Measurements from ENCODE around the gene BAHCC1.
A peak's percentile ranks its signal among the peaks of the same experiment; 100 is the strongest.
"Not testable (repeated sequence)": the region's sequence is repeated elsewhere in the genome, so short reads cannot be mapped to it uniquely, and the experiment has no call there.

Gene BAHCC1

DNA sequence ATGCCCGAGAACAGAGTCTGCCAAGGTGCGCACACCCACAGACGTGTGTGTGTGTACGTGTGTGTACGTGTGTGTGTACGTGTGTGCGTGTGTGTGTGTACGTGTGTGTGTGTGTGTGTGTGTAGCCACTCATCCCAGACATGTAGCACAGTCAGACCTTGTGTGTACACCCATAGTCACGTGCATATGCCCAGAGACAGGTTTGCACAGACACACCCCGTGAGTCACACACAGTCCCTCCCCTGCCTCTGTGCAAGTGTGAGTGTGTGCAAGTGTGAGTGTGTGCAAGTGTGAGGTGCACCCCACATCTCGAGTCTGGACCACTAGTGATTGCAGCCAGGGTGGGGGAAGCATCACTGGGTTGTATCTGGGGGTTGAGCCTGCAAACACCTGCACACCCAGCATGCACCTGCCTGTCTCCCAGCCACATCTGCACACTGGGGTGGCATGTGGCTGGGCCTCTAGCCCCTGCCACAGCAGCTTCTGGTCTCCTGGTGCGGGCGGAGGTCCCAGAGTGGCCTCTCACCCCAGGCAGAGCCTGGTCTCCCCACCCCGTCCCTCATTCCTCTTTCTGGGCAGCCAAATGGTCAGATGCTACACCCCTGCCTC, 23.6 kb downstream of the BAHCC1 start:
- in situ Hi-C loops (cut with HindIII; ENCODE audit: low pct_ligation_motif_present, low pct_unique_long_range_greater_than_20kb, low sequenced_read_pairs): no loop called here
- DNase-seq: no peak

DNA sequence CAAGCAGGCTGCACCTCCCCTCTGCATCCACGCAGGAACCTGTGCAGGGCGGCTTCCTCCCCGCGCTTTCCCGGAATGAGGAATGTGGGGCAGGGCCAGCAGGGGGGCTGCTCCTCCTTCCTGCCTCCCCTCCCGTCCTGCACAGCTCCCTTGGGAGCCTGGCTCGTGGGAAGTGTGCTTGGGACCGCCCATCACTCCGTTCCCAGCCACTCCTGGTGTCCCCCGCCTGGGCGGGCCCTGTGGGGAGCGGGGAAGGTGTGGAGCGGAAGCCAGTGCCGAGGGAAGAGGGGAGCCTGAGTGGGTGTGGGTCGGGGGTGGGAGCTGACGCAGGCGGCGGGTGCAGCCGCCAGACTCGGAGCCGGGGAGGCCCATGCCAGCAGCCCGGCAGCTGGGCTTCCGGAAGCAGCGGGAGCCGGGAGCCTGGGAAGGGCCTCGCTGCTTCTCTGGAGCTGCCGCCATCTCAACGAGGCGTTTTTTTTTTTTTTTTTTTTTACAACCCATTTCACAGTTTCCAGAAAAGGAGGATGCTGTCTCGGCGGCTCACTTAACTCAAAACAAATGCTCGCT, 24.1 kb downstream of the BAHCC1 start:
- peak; percentile 91 for DNase-seq
- in situ Hi-C loops (cut with HindIII; ENCODE audit: low pct_ligation_motif_present, low pct_unique_long_range_greater_than_20kb, low sequenced_read_pairs): no loop called here

DNA sequence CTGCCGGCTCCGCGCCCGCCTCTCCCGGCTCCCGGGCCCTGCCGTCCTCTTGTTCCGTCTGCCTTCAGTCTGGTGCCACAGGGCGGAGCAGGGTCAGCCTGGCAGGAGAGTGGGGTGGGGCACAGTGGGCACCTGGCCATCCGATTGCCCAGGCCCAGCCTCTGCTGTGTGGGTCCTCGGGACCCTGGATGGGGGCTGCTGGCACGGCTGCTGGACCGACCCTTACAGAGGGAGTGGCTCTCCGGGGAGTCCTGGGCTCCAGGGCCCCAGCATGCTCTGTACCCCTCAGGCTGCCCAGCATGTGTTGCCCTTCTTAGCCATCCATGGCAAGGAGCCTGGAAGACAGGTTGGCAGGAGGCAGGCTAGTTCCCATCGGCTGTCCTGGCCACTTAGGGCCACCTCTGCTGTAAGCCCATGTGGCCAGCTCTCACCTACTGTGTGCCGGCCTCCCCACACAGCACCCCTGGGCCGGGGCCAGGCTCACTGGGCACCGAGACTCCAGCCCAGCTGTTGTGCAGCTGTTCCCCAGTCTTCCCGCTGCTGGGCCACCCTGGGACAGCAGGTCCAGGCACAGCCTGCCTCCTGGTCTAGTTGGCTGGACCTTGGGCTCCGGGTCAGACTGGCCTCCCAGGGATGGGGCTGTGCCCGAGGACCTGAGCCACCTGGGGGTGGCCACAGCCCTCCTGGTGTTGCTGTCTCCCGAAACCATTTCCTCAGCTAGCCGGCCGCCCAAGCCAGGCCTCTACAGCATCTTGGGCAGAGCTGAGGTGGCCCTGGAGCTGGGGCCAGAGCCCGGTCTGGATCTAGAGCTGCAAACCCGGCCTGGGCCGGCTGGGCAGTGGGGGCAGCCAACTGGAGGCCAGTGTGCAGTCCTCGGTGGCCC, 24.9 kb downstream of the BAHCC1 start:
- in situ Hi-C loops (cut with HindIII; ENCODE audit: low pct_ligation_motif_present, low pct_unique_long_range_greater_than_20kb, low sequenced_read_pairs): no loop called here
- no peak for DNase-seq

DNA sequence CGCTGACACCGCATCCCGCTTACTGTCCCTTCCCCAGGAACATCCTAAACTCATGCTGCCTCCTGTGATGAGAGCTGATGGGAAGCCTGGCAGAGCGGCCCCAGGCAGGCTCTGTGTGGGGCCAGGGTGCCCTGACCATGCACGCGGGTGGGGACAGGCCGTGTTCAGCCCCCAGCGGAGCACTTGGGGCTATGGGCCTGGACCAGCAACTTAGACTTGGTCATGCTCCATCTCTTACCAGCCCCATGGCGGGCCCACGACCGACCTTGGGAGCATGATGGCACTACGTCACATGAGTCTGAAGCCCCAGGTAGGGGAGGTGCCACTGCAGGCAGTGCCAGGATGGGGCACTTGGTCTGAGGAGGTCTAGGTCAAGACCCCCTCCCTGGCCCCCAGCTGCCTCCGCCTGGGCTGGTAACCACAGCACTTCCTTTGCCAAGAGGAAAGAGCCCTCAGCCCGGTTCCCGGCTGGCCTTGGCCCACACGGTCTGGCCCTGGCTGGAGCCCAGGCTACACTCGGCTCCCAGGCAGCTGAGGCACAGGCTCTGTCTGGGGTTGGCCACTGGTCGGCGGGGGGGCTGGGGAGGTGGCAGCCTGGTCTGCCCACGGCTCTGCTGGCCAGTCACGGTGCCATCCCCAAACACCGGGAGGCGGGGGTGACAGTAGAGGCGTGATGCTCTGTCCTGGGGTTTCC, 25.7 kb downstream of the BAHCC1 start:
- DNase-seq: no peak
- in situ Hi-C loops (cut with HindIII; ENCODE audit: low pct_ligation_motif_present, low pct_unique_long_range_greater_than_20kb, low sequenced_read_pairs): no loop called here

DNA sequence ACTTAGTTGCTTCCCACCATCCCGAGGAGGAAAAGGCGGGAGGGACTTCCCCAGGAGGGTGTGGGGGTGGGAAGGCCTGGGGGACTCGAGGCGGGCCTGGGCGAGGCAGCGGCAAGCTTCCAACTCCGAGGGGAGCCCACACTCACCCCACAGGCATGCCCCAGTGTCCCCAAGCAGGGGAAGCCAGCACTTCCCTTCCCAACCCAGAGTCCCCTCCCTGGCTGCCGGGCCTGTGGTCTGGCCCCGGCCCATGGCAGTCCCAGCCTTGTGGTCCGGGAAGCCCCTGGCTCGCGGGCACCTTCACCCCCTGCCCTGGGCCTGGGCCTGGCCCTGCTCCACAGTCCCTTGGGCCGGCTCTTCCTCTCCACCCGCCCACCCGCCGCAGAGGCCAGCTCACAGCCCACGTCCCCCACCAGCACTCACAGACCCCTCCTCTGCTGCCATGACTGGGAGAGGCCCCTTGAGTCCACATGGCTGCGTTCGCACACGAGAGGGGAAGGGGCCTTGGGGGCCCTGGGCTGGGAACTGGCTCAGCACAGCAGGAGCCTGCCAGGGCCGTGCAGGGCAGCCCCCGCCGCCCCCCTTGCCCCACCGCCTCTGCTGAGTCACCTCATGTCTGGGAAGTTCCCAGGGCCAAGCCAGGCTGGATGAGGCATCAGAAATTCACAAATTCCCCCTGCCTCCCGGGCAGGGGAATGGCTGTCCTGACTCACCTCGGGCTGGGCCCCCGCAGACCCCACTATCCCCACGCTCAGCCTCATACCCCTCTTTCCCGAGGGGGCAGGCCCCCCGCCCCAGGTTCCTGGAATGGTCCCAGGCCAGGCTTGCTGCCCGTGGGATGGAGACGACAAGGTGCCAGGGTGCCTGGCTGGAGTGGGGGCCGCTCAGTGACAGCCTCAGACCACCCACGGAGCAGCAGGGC, 27.8 kb downstream of the BAHCC1 start:
- peak; percentile 93 for DNase-seq
- in situ Hi-C loops (cut with HindIII; ENCODE audit: low pct_ligation_motif_present, low pct_unique_long_range_greater_than_20kb, low sequenced_read_pairs): no loop called here

DNA sequence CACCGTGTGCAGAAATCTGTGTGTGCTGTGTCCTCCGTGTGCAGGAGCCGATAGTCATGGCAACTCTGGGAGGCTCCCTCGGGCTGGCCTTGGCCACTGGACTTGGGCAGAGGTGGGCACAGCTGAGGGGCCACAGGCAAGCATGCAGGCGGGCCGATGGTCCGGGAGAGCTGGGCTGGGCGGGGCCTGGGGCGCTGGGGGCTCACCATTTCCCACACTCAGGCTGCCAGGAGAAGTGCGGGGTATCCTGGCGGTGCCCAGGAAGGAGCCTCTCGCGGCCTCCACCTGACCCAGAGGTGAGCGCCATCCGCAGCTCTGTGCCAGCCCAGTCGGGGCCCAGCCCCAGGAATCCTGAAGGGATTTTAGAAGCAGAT, 28.4 kb downstream of the BAHCC1 start:
- in situ Hi-C loops (cut with HindIII; ENCODE audit: low pct_ligation_motif_present, low pct_unique_long_range_greater_than_20kb, low sequenced_read_pairs): no loop called here
- no peak for DNase-seq

DNA sequence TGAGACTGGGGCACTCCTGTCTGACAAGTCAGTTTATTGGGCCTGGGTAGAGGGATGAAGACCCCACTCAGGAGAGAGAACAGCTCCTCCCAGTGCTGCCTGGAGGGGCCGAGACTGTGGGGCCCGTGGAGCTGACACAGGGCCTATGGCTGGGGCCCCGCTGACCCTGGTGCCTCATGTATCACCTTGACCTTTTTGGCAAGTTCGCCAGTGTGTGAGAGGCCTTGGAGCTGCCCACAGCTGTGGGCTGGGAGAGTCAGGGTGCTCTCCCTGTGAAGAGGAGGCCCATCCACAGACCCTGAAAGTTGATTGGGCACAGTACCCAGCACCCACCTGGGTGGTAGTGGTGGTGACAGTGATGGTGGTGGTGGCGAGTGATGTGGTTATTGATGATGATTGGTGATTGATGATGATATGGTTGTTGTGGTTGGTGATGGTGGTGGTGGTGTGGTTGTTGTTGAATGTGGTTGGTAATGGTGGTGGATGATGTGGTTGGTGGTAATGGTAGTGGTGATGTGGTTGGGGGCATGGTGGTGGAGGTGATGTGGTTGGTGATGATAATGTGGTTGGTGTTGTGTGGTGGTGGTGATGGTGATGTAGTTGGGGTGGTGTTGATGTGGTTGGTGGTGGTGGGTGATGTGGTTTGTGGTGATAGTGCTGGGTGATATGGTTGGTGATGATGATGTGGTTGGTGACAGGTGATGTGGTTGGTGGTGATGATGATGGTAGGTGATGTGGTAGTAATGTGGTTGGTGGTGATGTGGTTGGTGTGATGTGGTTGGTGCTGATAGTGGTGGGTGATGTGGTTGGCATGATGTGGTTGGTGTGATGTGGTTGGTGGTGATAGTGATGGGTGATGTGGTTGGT, 29.1 kb downstream of the BAHCC1 start:
- no peak for DNase-seq
- in situ Hi-C loops (cut with HindIII; ENCODE audit: low pct_ligation_motif_present, low pct_unique_long_range_greater_than_20kb, low sequenced_read_pairs): no loop called here

DNA sequence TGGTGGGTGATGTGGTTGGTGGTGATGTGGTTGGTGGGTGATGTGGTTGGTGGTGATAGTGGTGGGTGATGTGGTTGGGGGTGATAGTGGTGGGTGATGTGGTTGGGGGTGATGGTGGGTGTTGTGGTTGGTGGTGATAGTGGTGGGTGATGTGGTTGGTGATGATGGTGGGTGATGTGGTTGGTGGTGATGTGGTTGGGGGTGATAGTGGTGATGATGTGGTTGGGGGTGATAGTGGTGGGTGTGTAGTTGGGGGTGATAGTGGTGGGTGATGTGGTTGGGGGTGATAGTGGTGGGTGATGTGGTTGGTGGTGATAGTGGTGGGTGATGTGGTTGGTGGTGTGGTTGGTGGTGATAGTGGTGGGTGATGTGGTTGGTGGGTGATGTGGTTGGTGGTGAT, 29.8 kb downstream of the BAHCC1 start:
- in situ Hi-C loops (cut with HindIII; ENCODE audit: low pct_ligation_motif_present, low pct_unique_long_range_greater_than_20kb, low sequenced_read_pairs); DNase-seq: not testable (repeated sequence)

DNA sequence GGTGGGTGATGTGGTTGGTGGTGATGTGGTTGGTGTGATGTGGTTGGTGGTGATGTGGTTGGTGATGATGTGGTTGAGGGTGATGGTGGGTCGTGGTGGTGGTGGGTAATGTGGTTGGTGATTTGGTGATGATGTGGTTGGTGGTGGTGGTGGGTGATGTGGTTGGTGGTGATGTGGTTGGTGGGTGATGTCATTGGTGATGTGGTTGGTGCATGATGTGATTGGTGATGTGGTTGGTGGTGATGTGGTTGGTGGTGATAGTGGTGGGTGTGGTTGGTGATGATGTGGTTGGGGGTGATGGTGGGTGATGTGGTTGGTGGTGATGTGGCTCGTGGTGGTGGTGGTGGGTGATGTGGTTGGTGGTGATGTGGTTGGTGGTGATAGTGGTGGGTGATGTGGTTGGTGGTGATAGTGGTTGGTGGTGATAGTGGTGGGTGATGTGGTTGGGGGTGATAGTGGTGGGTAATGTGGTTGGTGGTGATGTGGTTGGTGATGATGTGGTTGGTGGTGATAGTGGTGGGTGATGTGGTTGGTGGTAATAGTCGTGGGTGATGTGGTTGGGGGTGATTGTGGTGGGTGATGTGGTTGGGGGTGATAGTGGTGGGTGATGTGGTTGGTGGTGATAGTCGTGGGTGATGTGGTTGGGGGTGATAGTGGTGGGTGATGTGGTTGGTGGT, 30.6 kb downstream of the BAHCC1 start:
- in situ Hi-C loops (cut with HindIII; ENCODE audit: low pct_ligation_motif_present, low pct_unique_long_range_greater_than_20kb, low sequenced_read_pairs); DNase-seq: not testable (repeated sequence)

DNA sequence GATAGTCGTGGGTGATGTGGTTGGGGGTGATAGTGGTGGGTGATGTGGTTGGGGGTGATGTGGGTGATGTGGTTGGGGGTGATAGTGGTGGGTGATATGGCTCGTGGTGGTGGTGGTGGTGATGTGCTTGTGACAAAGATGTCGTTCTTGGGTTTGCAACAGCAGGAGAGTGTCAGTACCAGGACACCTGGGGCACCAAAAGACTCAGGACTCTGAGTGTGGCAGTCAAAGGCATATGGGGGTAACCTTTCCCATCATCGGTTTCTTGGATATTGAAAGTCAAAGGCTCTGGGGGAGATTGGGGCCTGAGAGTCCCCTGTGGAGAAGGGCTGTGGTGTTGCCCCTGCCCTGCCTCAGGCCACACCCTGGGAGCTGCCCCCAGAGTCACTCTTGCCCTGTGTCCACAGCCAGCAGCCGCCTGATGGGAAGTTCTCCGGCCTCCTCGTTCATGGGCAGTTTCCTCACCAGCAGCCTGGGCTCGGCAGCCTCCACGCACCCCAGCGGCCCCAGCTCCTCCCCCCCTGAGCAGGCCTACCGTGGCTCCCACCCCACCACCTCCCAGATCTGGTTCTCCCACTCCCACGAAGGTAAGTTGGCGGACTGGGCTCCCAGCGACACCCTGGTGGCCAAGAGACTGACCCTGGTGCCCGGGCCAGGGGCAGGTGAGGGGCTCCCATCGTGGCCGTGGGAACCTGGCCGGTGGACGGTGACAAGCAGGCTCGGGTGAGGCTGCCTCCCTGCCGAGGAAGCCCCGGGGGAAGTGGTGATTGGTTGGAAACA, 31.3 kb downstream of the BAHCC1 start:
- in situ Hi-C loops (cut with HindIII; ENCODE audit: low pct_ligation_motif_present, low pct_unique_long_range_greater_than_20kb, low sequenced_read_pairs): no loop called here
- DNase-seq: no peak

DNA sequence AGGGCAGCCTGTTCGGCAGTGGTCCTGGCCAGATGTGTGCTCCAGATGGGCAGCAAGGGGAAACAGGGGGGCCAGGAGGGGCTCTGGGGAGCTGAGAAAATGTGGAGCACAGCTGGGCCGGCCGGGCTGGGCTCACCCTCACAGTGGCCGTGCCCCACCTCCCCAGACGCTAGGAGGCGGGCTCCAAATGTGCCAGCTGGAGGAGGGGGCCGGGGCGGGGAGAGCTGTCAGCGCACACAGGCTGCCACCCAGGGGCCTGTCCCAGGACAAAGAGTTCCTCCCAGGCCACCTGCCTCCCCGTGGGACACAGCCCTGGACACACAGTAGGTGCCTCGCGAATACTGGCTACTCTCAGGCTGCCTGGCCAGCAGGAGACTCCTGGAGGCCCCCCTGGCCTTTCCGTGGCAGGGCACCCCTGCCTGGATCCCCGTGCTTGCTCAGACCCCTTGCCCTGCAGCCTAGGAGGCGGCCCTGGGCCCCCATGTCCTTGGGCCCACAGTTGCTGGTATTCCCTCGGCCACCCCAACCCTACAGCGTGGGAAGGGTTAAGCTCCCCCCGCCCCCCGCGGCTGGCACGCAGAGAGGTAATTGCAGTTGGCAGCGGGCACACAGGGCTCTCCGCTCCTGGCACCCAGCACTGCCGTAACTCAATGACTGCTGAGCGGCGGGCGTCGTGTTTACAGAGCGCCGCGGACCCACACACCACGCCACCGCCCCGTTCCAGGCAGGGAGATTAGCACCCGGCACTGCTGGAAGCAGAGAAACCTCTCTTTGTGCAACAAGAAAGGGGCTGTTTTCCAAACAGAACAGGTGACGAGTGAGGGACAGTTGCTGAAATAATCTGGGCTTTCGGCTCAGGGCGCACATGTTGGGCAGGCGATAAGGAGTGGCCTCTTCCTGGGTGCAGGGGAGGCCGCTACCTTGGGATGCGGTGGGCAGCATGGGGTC, 32.2 kb downstream of the BAHCC1 start:
- in situ Hi-C loops (cut with HindIII; ENCODE audit: low pct_ligation_motif_present, low pct_unique_long_range_greater_than_20kb, low sequenced_read_pairs): no loop called here
- no peak for DNase-seq

DNA sequence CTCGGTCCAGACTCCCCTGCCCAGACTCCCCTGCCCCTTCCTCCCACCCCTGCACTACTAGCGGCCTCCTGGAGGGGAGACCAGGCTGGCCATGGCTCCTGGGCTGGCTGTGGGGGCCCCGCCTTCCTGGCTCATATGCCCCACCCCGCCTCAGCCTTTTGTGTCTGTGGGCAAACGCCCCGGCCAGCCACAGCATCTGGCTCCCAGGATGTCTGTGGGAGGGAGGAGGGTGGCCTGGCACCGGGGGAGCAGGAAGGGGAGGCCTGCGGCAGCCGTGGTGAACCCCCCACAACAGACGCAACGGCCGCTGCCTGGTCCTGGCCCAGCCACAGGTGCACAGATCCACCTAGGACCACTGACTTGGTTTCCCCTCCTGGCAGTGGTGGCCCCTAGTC, 32.9 kb downstream of the BAHCC1 start:
- in situ Hi-C loops (cut with HindIII; ENCODE audit: low pct_ligation_motif_present, low pct_unique_long_range_greater_than_20kb, low sequenced_read_pairs): no loop called here

DNA sequence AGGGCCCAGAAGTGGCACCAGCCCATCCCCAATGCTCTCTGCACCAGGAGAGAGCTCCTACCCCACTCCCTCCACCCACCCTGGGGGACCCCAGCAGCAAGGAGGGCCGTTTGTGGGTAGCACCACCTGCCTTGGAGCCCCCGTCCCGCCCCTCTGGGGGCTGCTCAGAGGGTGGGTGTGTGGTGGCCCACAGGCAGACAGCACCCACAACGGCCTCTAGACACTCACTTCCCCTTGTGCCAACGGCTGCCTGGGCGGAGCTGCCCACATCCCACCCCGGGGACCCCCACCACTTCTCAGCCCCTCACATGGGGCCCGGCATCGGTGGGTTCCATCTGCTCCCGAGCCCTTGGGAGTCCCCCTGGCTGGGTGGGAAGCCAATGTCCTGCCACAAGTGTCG, 33.3 kb downstream of the BAHCC1 start:
- DNase-seq: no peak
- in situ Hi-C loops (cut with HindIII; ENCODE audit: low pct_ligation_motif_present, low pct_unique_long_range_greater_than_20kb, low sequenced_read_pairs): no loop called here

More for the DNA sequence above, 32.9 kb downstream of the BAHCC1 start:
- DNase-seq: peak; percentile 46

DNA sequence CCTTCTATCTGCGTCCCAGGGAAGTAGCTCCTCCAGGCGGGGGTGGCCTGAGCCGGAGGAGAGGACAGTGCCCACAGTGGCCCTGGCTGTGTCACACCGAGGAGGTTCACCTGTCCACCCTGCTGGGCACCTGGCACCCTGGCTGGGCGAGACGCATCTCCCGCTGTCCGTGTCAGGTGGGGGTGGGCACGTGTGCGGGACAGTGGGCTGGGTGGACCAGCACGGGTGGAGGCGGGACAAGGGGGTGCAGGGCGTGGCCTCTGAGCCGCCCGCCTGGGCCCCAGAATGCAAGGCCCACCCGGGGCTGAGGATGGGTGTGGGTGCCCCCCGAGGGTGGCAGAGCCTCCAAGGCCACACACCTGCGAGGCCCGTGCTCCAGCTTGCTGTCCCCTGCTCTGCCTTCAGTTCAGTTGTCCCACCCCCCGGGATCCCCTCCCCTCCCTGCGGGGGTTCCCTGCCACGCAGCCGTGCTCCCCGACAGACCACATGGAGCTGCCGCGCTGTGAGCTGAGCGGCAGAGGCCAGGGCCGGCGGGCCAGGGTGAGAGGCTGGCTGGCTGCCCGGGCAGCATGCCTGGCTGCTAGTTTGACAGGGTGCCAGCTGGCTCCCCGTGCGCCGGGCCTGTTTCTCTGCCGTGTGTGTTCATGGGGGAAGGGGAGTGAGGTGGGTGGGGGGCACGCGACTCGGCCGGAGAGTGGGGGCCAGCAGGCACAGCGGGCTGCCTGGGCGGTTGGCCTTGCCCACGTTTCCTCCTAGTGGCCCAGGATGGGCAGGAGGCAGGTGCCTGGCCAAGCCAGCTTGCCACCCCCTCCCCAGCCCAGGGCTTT, 33.9 kb downstream of the BAHCC1 start:
- in situ Hi-C loops (cut with HindIII; ENCODE audit: low pct_ligation_motif_present, low pct_unique_long_range_greater_than_20kb, low sequenced_read_pairs): no loop called here
- DNase-seq: peak; percentile 86

All from ACHN (cell line).